ENCODE data around the gene OSBPL2.

GRCh38 chr20:62284448-62284847 is 46.1 kb downstream of the OSBPL2 start:
- TF ChIP-seq CTCF (IDR thresholded peaks at IDR 0.05) (no peak), POLR2A (IDR thresholded peaks at IDR 0.05) (no peak)
